C4-2B (cell line): ENCODE measurements around the gene PCDHGA1.
"Not testable (repeated sequence)": the region's sequence is repeated elsewhere in the genome, so short reads cannot be mapped to it uniquely, and the experiment has no call there.

Experiments
- H3K27ac ChIP-seq: fragments of 450-650 bp; 2 replicates; pipeline ENCODE4 v1.5.1; 2017
- CTCF ChIP-seq: fragments of 450-650 bp; conservative IDR thresholded peaks from 2 replicates; pipeline ENCODE4 v1.5.1; 2017; ENCODE audit warnings: mild to moderate bottlenecking
- ZFX ChIP-seq: fragments of 450-650 bp; IDR thresholded peaks from 2 replicates; pipeline ENCODE4 v1.6.1; 2017

The PCDHGA1 gene

DNA sequence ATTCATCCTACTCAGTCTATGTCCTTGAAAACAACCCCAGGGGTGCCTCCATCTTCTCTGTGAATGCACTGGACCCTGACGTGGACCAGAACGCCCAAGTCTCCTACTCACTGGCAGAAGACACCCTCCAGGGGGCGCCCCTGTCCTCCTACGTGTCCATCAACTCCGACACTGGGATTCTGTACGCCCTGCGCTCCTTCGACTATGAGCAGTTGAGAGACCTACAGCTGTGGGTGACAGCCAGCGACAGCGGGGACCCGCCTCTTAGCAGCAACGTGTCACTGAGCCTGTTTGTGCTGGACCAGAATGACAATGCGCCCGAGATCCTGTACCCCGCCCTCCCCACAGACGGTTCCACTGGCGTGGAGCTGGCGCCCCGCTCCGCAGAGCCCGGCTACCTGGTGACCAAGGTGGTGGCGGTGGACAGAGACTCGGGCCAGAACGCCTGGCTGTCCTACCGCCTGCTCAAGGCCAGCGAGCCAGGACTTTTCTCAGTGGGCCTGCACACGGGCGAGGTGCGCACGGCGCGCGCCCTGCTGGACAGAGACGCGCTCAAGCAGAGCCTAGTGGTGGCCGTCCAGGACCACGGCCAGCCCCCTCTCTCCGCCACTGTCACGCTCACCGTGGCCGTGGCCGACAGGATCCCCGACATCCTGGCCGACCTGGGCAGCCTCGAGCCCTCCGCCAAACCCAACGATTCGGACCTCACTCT is 45.3 kb downstream of the PCDHGA1 start:
- not testable (repeated sequence) for H3K27ac ChIP-seq
- peak; percentile 41 for TF ChIP-seq CTCF

- H3K27ac ChIP-seq, result no peak within 1 kb of the TSS
- TF ChIP-seq ZFX (no peak), CTCF (peak; percentile 74)
Observed at GRCh38 chr5:141382469-141383294, 52.4 kb downstream of the PCDHGA1 start, which contains the start of gene PCDHGA7. PCDHGA7 (plus strand) TSS chr5:141382742; CDS start chr5:141382900, 158 bp downstream.

- H3K27ac ChIP-seq, result no peak overlapping the region
- TF ChIP-seq ZFX (no peak), CTCF (no peak)
Observed at GRCh38 chr5:141383345-141383744, 53.0 kb downstream of the PCDHGA1 start.

GRCh38 chr5:141384471-141385267 is 54.4 kb downstream of the PCDHGA1 start:
- no peak overlapping the region for H3K27ac ChIP-seq
- no peak for TF ChIP-seq CTCF
- no peak for TF ChIP-seq ZFX

GRCh38 chr5:141387557-141388311 is 57.4 kb downstream of the PCDHGA1 start, which contains the start of gene PCDHGB4:
PCDHGB4 (plus strand) TSS chr5:141387698; CDS start chr5:141387885, 187 bp downstream.
- peak; percentile 75 for TF ChIP-seq CTCF
- H3K27ac ChIP-seq, result not testable (repeated sequence)

GRCh38 chr5:141388661-141389060 is 58.3 kb downstream of the PCDHGA1 start:
- H3K27ac ChIP-seq, result no peak overlapping the region
- no peak for TF ChIP-seq ZFX
- no peak for TF ChIP-seq CTCF
